ENCODE measurements around the gene BTD.

- no peak for TF ChIP-seq CTCF (IDR thresholded peaks at IDR 0.05 in 4 of 5, conservative IDR thresholded peaks at IDR 0.05 in 1 of 5)
- TF ChIP-seq POLR2A (IDR thresholded peaks at IDR 0.05), result no peak
Observed at GRCh38 chr3:15653321-15653720, 51.8 kb downstream of the BTD start.

Data from gastrocnemius medialis (tissue), 4 donors.